GM13976 (cell line): ENCODE data around the gene DCTD.
"Not testable (repeated sequence)": the region's sequence is repeated elsewhere in the genome, so short reads cannot be mapped to it uniquely, and the experiment has no call there.

ENCODE experiments used
- DNase-seq: peaks from one replicate; pipeline ENCODE4 v3.0.0; 2012; ENCODE audit warnings: low spot score
- CTCF ChIP-seq: IDR thresholded peaks from 2 replicates; pipeline ENCODE4 v1.5.1; 2012; ENCODE audit warnings: borderline replicate concordance, mild to moderate bottlenecking; ENCODE audit not compliant: insufficient read depth; ENCODE audit errors: extremely low read depth, missing control alignments, control extremely low read depth
- in situ Hi-C: fragments of 300-500 bp; cut with MboI; formaldehyde crosslinking; loops from one replicate; pipeline ENCODE4 v1.12.0; 2022; ENCODE audit warnings: low sequenced_read_pairs, mixed read lengths, inconsistent platforms; ENCODE audit not compliant: unreplicated experiment

Gene DCTD

GRCh38 chr4:182905038-182905437 lies 12.1 kb downstream of the DCTD start:
- in situ Hi-C loops: loop anchor here (25.0 kb wide), 1 partner anchor 418 kb away; no protein-coding TSS in a partner anchor
- no peak for DNase-seq
- TF ChIP-seq CTCF: no peak

DNA sequence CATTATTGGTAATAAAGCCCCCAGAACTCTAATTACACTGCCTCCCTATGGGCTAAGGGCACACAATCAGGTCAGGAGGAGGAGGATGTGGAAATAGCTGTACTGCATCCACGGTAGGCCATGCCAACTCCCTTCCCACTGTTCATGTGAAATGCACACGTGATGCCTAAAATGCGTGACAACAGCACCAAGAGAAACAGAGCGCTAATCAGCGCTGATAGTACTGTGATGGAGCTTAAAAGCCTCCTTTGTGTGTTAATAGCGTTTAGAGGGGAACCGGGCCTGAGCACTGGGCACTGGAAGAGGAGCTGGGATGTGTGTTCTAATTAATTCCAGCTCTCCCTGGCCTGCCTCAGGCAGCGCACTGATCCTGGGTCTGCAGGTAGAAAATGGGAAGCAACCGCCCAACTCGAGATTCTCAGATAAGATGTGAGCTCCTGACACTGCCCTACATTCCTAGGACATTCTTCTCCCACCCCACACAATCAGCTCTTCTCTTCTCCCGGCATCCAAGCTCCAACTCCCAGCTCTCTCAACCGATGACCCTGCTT lies 12.9 kb downstream of the DCTD start:
- TF ChIP-seq CTCF: no peak
- DNase-seq: no peak
- in situ Hi-C loops: loop anchor here (25.0 kb wide), 1 partner anchor 417 kb away; no protein-coding TSS in a partner anchor

- no peak for DNase-seq
- in situ Hi-C loops: loop anchor here (25.0 kb wide), 1 partner anchor 416 kb away; no protein-coding TSS in a partner anchor
- no peak for TF ChIP-seq CTCF
Measured at GRCh38 chr4:182903013-182903412, 14.2 kb downstream of the DCTD start.

- in situ Hi-C loops: loop anchor here (25.0 kb wide), 1 partner anchor 414 kb away; no protein-coding TSS in a partner anchor
- DNase-seq: no peak
- no peak for TF ChIP-seq CTCF
Measured at GRCh38 chr4:182901337-182901736, 15.8 kb downstream of the DCTD start.

DNA sequence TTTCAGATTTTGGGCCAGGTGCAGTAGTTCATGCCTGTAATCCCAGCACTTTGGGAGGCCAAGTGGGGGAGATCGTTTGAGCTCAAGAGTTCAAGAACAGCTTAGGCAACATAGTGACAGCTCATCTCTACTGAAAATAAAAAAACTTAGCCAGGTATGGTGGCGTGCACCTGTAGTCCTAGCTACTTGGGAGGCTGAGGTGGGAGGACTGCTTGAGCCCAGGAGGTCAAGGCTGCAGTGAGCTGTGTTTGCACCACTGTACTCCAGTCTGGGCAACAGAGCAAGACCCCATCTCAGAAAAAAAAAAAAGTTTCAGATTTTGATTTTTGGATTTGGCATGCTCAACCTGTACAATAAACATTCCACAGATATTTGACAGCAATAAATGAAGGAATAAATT lies 17.2 kb downstream of the DCTD start:
- DNase-seq: not testable (repeated sequence)
- in situ Hi-C loops: loop anchor here (25.0 kb wide), 1 partner anchor 413 kb away; no protein-coding TSS in a partner anchor

- TF ChIP-seq CTCF: no peak
- DNase-seq: no peak
- in situ Hi-C loops: no loop called here
Measured at GRCh38 chr4:182898479-182898799, 18.7 kb downstream of the DCTD start.

DNA sequence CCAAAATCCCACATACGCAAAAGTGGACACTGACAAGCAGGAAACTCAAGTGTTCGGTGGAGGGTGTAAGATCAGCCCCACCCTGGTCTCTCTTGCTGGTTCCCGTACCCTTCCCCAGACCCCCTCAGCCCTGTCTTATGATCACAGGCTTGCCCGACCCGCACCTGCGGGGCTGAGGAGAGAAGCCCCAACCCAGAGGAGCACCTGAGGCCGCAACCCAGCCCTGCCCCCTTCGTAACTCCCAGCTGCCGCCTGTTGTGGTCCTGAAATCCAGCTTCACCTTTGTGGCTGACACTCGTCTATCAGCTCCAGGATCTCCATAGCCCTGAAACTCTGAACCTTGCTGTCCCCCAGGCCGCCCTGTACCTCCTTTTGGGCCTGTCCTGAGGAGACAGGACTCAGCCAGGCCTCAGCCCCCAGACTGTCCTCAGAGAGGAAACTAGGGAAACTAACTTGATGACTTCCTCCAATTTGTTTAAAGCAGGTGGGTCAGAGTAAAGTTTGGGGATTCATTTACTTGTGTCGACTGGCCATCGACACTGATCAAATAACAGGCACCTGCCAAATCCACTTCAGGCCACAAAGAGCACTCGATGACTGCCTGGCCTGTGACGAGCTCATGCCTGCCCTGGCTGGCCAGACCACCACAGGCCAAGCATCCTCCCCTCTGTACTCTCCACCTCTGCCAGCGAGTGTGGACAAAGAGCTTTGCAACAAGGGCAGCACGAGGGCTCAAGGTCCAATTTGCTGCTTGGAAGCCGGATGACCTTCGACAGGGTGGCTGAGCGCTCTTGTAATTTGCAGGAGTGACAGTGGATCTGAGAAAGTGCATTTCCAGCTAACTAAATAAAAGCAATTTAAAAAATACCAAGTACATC lies 19.3 kb downstream of the DCTD start:
- no peak for DNase-seq
- in situ Hi-C loops: no loop called here
- no peak for TF ChIP-seq CTCF
